GM21737 (cell line): ENCODE data around the gene SORCS3.
"Not testable (repeated sequence)": the region's sequence is repeated elsewhere in the genome, so short reads cannot be mapped to it uniquely, and the experiment has no call there.

ENCODE experiments used
- ATAC-seq: cut with Tn5 transposase; IDR thresholded peaks from one replicate; pipeline ENCODE4 v1.9.1; 2021; ENCODE audit warnings: mild to moderate bottlenecking, moderate library complexity; ENCODE audit not compliant: unreplicated experiment

SORCS3 gene

GRCh38 chr10:104689547-104689946, 48.5 kb downstream of the SORCS3 start:
- no peak for ATAC-seq

GRCh38 chr10:104690101-104690500, 49.0 kb downstream of the SORCS3 start:
- ATAC-seq, result no peak

GRCh38 chr10:104690959-104691358, 49.9 kb downstream of the SORCS3 start:
- no peak for ATAC-seq

GRCh38 chr10:104694074-104694473, 53.0 kb downstream of the SORCS3 start:
- no peak for ATAC-seq

- not testable (repeated sequence) for ATAC-seq
Observed at GRCh38 chr10:104703262-104703661, 62.2 kb downstream of the SORCS3 start.

GRCh38 chr10:104706886-104707285, 65.8 kb downstream of the SORCS3 start:
- ATAC-seq, result no peak

- ATAC-seq, result no peak
Observed at GRCh38 chr10:104707602-104708459, 66.7 kb downstream of the SORCS3 start.

- ATAC-seq, result no peak
Observed at GRCh38 chr10:104711302-104711721, 70.2 kb downstream of the SORCS3 start.

- not testable (repeated sequence) for ATAC-seq
Observed at GRCh38 chr10:104730593-104730992, 89.5 kb downstream of the SORCS3 start.

- ATAC-seq, result no peak
Observed at GRCh38 chr10:104731192-104731591, 90.1 kb downstream of the SORCS3 start.

GRCh38 chr10:104732222-104732621, 91.1 kb downstream of the SORCS3 start:
- ATAC-seq, result no peak

GRCh38 chr10:104734433-104734832, 93.3 kb downstream of the SORCS3 start:
- no peak for ATAC-seq

- no peak for ATAC-seq
Observed at GRCh38 chr10:104735036-104735756, 94.1 kb downstream of the SORCS3 start.

GRCh38 chr10:104735757-104736391, 94.8 kb downstream of the SORCS3 start:
- ATAC-seq, result no peak

- no peak for ATAC-seq
Observed at GRCh38 chr10:104741127-104741526, 100.0 kb downstream of the SORCS3 start.

- ATAC-seq, result no peak
Observed at GRCh38 chr10:104744052-104744451, 103.0 kb downstream of the SORCS3 start.

GRCh38 chr10:104750291-104750690, 109.2 kb downstream of the SORCS3 start:
- ATAC-seq, result no peak

- no peak for ATAC-seq
Observed at GRCh38 chr10:104762793-104763192, 121.7 kb downstream of the SORCS3 start.

- no peak for ATAC-seq
Observed at GRCh38 chr10:104766341-104766740, 125.3 kb downstream of the SORCS3 start.

GRCh38 chr10:104767282-104767681, 126.2 kb downstream of the SORCS3 start:
- ATAC-seq, result no peak

- no peak for ATAC-seq
Observed at GRCh38 chr10:104767745-104768144, 126.7 kb downstream of the SORCS3 start.

GRCh38 chr10:104773105-104773504, 132.0 kb downstream of the SORCS3 start:
- no peak for ATAC-seq
